ENCODE measurements around the gene CYB561D2. TPM values are rescaled to one million over a fixed set of nuclear protein-coding genes. Genes with fewer than 3 reads are reported as not detected.

CYB561D2 gene
- total RNA-seq, 1 experiment from 2014 or later = 69.0 TPM

DNA sequence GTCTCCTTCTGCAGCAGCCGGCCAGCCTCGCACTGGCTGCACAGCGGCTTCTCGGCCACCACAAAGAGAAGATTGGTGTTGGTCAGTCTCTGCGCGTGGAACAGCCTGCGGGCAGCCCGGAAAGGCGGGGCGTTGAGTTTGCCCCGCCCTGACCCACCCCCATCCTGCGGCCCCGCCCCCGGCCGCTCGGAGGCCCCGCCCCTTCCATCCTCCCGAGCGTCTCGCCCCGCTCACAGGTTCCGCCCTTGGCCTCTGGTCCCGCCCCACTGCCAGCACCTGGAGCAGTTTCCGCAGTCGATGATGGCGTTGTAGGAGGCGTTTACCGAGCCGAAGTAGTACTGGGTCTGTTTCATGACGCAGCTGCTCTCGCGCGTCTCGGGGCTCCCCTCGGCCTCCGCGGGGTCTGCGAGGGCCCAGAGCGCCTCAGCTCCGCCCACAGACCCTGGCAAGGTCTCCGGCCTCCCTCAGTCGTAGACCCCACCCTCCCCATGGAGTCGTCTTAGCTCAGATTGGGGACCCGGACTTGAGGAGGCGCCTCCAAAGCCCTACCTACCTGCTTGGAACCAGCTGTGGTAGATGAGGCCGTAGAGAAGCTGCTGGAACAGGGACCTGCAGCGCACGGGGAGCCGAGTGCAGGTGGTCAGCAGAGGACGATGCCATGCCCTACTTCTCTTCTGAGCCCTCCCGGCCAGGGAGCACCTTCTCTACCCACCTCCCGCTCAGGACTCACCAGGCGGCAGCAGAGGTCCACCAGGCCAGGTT is 14.6 kb downstream of the CYB561D2 start:
- DNase-seq (ENCODE audit: low read depth) = no peak

DNA sequence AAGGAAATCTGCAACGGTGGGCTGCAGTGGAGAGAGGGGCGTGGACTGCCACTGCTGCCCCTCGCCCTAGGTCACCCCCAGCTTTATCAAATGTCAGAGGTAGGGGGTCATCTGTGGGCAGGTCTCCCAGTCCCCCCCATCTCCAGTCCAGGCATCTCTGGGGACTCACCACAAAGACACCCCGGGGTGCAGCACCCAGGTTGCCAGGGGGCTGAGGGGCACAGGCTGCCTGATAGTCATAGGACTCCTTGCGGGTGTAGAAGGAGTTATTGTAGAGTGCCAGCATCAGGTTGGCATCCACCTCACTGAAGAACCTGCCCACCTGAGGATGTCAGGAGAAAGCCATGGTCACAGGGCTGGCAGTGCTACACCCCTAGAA is 15.2 kb downstream of the CYB561D2 start:
- no peak for DNase-seq (ENCODE audit: low read depth)

DNA sequence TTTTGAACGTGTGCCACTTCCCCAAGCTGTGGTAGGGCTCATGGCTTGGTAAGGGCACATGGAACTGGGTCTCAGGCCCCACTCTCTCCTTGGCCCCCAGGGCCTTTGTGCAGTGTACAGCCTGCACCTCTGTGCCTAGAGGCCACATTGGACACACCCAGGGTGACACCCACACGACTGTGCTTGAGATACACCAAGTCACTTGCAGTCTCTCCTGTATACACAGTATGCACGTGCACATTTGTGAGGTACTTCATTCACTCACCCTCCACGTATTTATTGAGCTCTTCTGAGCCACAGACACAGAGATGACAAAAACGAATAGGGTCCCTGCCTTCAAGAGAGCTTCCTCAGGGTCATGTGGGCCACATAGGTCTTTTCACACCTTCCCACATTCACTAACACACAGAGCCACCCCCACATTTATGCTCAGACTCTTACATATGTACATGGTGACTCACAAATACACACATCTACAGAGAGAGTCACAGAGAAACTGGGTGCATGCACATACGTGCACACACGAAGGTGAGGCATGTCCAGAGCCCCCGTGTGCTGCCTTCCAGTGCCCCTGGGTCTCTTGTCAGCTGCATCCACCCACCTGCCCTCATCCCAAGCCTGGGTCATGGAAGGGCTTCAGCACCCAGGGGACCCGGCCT is 18.5 kb downstream of the CYB561D2 start:
- DNase-seq (ENCODE audit: low read depth) = no peak

DNA sequence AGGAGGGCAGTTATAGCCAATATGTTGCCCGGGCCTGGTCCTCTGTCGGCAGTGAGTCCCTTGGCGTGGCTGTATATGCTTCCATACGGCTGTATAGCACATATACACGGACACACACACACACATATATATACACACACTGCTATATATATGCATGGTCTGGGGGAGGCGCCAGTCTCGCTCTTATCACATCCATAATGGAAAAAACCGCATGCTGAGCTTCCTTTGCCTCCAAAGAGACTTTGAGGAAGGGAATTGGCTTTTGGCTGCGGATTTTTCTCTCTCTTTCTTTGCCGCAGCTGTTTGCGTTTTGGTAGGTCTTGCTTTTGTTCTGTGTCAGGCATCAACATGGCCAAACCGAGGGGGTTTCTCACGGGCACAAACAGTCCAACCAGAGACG is 19.9 kb downstream of the CYB561D2 start:
- DNase-seq (ENCODE audit: low read depth) = peak; percentile 51

DNA sequence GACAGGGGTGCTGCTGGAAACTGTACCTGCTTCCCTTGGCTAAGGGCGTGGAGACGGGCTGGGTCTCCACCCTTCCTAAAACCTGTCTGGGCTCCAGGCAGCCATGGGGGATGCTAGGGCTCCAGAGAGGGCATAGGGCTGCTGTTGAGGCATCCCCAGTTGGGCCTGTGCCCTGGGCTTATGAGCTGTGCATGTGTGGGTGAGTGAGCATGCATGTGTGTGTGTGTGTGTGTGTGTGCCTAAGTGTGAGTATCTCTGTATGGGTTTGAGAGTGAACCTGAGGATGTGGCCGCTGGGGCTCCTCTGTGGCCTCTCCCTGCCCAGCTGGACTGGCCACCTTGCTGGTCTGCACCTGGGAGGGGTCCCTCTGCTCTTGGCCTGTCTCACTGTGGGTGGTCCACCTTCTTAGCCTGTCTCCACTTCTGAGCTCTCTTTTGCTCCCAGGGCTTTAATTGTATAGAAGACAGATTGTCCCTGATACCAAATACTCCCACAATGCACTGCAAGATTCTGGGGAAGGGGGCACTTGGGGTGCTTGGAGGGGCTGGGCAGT is 20.5 kb downstream of the CYB561D2 start:
- no peak for DNase-seq (ENCODE audit: low read depth)

DNA sequence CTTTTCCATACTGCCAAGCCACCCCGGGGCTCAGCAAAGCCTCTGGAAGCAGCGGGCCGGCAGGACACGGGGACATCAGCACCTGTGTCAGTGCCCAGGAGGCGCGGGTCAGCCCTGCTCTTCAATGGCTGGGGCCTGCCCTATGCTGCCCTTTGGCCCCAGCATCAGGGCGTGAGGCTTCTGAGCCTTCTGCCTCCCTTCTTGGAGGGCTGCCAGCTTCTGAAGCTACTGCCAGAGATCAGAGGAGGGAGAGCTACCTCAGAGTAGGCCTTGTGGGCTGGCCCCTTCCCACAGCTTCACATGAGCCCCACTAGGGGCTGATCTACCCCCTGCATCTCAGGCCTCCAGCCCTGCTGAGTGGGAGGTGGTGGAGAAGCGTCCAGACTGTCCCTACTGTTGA is 21.7 kb downstream of the CYB561D2 start:
- DNase-seq (ENCODE audit: low read depth) = no peak

DNA sequence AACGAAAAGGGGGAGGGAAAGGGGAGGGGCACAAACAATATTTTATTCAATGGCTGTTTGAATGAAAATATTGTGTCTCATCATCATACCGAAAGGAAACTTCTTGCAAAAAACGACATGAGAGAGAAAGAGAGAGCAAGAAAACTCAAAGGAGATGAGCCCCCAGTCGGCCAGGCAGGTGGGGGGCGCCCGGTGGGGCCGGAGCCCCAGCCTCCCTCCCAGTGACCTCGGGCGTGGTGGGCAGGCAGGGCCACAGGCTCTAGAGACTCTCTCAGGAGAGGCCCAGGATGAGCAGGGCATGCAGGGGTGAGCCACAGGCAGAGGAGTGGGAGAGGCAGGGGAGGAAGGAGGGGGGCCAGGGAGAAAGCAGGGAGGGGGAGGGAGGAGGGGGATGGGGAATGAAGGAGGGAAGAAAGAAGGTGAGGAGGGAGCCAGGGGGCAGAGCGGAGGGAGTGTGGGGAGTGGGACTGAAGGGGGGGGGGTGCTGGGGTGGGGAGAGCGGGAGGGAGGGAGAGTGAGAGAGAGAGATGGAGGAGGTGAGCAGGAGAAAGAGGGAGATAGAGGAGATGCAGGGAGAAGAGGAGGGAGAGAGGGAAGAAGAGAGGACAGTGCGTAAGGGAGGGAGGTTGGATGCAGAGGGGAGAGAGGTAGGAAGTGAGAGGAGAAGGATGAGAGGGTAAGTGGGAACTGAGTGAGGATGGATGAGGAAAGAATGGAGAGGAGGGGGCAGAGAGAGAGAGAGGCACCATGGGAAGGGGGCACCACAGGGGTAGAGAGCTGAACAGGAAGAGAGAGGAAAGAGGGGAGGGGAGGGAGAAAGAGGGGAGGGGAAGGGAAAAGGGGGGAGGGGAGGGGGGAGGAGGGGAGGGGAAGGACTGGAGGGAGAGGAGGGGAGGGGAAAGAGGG is 22.7 kb downstream of the CYB561D2 start:
- DNase-seq (ENCODE audit: low read depth) = no peak

DNA sequence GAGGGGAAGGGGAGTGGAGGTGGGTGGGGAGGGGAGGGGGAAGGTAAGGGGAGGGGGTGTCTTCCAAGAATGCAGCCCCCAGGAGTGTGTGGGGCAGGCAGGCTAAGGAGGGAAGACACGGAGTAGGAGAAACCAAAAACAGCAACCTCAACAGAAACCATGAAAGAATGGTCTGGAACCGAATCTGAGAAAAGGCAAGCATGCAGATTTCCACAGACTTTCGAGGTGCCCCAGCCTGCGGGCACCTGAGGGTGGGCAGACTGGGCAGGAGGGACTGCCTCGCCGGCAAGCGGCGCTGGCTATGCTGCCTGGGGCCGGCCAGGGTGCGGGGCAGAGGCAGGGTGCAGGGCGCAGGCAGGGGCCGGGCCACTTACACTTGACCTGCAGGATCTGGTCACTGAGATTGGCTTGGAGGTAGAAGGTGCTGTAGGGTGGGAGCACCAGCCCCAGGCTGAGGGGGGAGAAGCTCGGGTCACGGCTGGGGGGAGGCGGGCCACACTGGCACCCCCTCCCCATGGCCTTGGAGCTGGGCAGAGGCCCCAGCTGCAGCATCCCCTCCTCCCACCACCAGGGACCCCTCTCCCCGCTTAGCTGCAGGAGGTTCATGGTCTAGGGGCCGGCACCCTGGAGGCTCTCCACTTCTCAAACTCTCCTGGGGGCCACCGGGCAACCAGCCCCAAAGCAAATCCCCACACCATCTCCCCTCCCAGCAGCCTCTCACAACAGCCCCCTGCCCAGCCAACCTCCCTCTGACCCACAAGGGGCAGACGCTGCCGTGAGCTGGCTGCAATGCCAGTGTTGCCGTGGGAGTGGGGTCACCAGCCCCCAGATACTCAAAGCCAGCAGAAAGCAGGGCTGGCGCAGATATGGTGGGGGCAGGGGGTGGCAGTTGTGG is 23.9 kb downstream of the CYB561D2 start:
- DNase-seq (ENCODE audit: low read depth) = no peak

DNA sequence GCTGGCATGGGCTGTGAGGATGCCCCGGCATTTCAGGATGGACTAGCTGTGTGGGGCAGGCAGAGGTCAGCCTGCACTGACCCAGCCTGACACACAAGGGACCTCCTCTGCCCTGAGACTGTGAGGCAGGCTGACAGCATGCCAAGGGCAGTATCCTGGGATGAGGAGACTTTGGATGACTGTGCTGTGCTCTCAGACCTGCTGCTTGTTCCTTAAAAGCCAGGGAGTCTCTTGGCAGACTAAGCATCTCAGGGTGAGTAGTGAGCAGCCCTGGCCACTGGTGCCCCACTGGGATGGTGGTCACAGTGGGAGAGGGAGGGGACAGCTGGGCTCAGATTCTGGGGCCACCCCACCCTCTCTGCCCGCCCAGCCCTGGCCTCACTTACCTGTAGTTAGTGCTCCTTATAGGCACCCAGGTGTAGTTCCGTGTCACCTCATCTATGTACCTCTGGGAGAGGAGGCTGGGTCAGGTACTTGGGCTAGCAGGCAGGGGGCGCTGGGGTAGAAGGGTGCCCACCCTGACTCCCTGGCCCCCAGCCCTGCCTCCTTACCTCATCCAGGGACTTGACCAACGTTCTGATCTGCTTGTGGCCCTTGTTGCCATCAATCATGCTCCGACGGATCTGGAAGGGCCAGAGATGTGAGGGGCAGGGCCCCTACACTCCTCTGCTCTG is 24.7 kb downstream of the CYB561D2 start:
- no peak for DNase-seq (ENCODE audit: low read depth)

- DNase-seq (ENCODE audit: low read depth) = no peak
These were observed 27.4 kb downstream of the CYB561D2 start for GRCh38 chr3:50378024-50378423.

DNA sequence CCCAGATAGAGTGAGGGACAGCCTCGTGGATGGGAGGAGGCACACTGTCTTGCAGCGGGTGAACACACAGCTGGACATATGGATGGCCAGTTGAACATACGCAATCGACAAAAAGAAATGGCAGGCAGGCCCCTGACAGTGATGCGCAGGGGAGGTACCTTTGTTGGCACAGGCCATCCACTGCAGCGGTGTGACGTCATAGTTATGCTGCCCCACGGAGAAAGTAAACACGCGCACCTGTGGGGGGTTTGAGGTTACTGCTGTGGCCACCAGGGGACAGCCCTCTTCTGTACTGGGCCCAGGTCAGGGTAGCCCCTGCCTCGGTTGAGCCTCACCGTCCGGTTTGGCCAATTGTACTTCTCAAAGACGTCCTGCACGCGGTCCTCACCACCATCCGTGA is 28.1 kb downstream of the CYB561D2 start:
- no peak for DNase-seq (ENCODE audit: low read depth)

GRCh38 chr3:50380405-50381085 is 29.9 kb downstream of the CYB561D2 start:
- DNase-seq (ENCODE audit: low read depth) = no peak

DNA sequence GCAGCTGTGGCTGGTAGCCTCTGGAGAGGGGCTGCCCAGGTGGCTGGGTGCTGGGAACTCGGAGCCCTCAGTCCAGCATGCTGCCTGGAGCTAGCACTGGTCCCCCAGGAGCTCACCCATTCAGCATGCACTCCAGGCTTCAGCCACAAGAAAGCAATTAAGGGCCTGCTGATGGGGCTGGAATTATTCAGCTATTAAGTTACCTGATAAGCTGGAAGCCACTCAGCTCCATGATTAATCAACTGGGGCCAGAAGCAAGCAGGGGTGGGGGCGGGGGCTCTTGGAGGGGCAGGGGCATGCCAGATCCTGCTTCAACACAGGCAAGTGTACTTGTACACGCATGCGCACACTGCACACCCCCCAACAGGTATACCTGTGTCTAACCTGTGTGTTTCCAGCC is 30.7 kb downstream of the CYB561D2 start:
- no peak for DNase-seq (ENCODE audit: low read depth)

DNA sequence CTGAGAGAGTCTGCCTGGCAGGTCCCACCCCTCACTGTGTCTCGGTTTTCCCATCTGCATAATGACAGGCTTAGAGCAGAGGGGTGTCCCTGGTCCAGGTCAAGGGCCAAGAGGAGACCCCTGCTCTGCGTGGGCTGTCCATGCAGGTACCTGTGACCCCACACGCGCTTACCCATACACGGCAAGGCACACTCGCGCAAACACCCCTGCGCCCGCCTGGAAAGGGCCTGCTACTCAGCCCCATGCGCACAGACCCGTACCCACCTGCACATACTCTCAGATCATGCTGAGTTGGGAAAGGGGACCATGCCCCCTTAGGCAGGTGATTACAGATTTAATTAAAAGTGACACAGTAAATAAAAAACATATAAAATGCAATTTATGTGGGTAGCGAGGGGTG is 32.1 kb downstream of the CYB561D2 start:
- no peak for DNase-seq (ENCODE audit: low read depth)

GRCh38 chr3:50383750-50384149 is 33.1 kb downstream of the CYB561D2 start:
- DNase-seq (ENCODE audit: low read depth) = no peak

DNA sequence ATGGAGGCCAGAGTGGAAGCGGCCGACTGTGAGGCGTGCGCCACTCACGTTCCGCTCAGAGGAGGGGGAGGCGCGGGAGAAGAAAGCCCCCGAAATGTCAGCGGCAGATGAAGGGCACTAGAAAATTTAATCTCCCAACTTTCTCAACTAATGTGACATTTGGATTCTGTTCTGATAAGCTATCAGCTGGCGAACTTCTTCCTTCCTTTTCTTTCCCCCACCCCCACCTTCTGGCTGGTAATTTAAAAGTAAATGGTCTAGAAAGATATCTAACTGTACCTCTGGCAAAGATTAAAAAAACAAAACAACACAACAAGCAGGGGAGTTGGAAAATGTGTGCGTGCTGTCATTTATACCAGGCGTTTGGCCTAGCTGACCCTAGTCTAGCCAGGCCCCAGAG is 35.1 kb downstream of the CYB561D2 start:
- DNase-seq (ENCODE audit: low read depth) = no peak

DNA sequence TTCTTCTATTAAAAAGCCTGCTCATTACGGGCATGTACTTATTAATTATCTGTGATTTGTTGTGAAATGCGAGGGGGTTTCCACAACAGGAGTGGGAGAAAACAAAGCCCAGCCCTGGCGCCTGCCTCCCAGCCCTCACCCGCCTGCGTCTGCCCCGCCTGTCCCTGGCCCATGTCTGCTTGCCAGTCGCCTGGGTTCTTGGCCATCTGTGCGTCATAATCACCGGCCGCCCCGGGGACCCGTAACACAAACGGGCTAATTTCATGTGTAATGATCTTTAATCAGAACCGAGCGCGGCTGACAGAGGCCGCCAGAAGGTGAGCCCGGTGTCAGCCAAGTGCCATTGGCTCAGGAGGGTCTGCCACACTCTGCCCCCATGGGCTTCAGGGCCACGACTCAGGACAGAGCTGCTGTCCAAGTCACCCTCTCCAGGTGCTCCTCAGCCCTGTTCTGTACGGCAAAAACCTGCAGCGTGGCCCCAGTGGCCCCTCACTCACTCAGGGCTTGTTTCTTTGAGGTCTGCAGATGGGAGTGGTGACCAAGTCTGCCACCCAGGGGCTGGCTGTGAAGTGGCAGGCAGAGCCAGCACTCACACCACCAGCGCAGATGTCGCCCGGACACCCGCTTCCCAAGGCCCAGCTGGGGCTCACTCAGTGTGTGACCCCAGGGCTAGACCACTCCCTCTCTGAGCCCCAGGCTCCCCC is 37.5 kb downstream of the CYB561D2 start:
- DNase-seq (ENCODE audit: low read depth) = peak; percentile 20

- DNase-seq (ENCODE audit: low read depth) = no peak
These were observed 38.2 kb downstream of the CYB561D2 start for GRCh38 chr3:50388720-50389413.
